Myocyte (in vitro differentiated cells): ENCODE measurements around the gene LEMD3. TPM values are rescaled to one million over a fixed set of nuclear protein-coding genes. Genes with fewer than 3 reads are reported as not detected.

ENCODE experiments used
- DNase-seq: peaks from one replicate; pipeline ENCODE4 v3.0.0-alpha.2; 2012; ENCODE audit warnings: low read depth
- total RNA-seq: library from RNA; depleted of rRNA; stranded (reverse); fragments of >200 nt; gene quantifications from 2 replicates; pipeline ENCODE4 v1.2.3, GENCODE V29; 2014

Gene LEMD3
- total RNA-seq, 1 donor from 2014 or later = 27.9 TPM

- no peak for DNase-seq
Measured at GRCh38 chr12:65204886-65205525, 35.6 kb downstream of the LEMD3 start.

DNA sequence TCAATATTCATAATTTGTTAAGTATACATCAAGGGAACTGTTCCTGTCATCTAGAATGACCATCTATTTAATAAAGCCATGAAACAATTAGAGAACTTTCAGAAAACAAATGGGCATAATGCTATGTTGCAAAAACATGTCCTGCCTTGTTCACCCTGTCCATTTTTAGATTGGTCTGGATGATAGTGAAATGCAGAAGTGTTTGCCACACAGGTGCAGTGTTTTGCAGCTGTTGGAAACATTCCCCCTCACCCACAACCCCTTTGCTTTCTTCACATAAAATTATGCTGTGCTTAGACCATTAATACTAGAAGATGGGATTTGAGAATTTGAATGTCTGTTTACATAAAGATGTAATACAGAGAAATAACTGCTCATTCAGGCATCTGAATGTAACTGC, 36.5 kb downstream of the LEMD3 start:
- peak; percentile 23 for DNase-seq

DNA sequence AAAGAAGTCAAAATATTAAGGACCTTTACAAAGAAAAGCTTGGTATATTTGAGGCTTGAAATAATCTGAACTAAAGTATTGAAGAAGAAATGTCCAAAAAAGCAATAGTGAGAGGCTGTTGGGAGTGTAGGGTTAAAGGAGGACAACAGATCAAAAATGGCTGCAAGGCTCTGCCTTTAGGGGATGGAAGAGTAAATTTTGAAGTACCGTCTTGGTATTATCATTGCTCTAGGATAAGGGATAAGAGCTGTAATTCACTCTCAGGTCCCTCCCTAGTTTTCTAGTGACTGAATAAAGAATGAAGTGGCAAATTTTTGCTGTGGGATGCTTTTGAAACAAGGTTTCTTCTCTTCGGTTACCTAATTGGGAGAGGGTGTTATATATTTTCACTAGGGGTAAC, 38.7 kb downstream of the LEMD3 start:
- no peak for DNase-seq

GRCh38 chr12:65208964-65209654, 39.7 kb downstream of the LEMD3 start:
- DNase-seq = no peak

DNA sequence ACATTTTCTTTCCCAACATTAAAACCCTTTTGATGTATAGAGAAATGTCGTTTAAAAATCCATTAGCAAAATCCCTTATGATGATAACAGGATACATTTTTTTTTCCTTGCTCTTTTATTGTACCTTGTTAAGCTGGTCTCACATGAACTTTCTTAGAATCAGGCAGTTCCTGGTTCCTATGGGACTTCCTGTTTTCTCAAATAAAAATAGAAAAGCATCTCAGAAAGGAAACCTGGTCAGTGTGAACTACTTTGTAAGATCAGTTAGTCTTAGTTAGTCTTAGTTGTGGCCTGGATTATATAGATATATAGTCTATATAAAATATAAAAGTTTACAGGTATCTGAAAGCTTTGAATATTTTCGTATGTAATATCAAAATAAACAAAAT, 40.3 kb downstream of the LEMD3 start:
- DNase-seq = no peak

GRCh38 chr12:65217086-65217485, 47.7 kb downstream of the LEMD3 start:
- DNase-seq = no peak

GRCh38 chr12:65220761-65221160, 51.4 kb downstream of the LEMD3 start:
- DNase-seq = no peak

DNA sequence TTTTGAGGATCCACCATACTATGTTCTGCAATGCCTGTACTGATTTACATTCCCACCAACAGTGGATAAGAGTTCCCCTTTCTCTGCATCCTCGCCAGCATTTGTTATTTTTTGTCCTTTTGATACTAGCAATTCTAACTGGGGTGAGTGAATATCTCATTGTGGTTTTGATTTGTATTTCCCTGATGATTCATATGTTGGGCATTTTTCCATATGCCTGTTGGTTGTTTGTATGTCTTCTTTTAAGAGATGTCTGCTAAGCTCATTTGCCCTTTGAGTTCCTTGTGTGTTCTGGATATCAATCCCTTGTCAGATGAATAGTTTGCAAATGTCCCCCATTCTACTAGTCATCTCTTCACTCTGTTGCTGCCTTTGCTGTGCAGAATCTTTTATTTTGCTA, 60.1 kb downstream of the LEMD3 start:
- DNase-seq = peak; percentile 19

DNA sequence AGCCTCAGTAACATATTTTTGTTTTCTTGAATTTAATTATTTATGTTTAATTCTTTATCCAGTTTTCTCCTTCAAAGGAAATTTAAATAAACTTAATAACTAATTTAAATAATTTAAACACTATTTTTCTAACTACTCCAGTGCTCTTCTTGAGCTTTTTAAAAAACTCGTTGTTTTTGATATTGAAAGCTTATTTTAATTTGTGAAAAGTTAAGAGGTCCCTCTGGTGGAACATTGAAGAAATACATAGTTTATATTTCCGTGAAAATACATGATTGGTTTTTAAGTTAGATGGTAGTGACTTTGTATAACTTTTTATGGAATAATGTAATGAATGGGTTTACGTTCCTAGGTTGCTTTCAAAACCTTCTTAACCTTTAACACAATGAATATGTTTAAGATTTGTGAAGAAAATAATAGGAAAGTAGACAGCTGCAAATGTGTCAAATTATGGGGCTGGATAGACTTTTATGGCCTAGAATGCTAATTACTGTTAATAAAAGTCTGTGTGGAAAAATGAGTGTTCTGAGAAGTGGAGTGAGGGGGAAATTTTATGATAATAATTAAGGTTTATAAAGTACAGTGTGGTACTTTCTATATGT, 63.2 kb downstream of the LEMD3 start:
- peak; percentile 36 for DNase-seq

DNA sequence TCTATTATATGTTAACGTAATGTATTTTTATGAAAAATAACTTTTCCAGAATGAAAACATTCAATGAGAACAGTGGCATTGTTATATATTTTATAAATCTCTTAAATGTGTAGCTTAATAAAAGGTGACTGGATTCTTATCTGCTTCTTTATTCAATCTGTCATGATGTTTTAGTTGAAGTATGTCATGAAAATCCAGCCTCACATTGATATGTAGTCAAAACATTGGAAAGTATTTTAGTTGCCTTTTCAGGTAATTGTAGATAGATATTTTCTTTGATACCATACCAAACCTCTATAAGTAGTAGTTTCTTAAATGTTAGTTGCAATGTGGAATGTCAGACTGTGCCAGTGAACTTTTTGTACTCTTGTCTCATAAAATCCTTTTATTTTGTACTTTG, 67.8 kb downstream of the LEMD3 start:
- DNase-seq = no peak

- DNase-seq = no peak
Measured at GRCh38 chr12:65238609-65239008, 69.2 kb downstream of the LEMD3 start.

DNA sequence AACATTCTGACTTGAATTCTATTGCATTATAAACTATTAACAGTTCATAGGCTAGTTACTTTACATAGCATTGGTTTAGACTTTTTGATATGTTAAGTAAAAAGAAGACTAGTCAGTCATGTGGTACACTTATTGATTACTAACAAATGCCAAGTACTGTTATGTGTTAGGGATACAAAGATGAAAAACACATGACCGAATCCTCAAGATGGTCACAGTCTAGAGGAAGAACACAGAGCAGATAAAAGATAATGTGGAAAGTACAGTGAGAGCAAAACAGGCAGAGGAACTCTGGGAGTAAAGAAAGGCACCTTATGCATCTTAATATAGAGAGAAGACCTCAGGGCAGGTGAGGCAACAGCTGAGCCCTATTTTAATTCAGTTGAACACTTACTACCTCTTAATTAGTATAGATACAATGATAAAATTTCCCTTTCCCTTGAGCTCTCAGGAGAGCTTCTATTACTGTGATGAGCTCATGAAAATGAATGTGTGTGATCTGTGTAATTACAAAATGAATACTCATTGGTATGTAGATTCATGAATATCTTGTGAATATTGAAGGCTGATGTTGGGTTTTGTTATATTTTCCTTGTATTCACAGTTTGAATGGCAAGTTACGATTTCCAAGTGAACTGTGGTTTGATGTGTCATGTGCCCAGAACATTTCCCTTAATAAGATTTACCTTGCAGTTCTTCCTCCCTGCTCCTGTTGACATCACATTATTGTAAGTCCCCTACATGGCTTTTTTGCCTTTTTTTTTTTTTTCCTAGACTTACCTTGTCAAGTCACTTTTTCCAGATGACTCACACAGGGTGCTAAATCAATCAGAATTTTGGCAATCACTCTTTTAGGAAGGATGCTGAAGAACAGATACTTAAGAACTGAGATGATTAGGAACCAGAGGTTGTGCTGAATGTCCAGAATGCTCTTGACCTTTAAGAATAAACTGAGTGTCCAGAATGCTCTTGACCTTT, 79.6 kb downstream of the LEMD3 start:
- DNase-seq = no peak

DNA sequence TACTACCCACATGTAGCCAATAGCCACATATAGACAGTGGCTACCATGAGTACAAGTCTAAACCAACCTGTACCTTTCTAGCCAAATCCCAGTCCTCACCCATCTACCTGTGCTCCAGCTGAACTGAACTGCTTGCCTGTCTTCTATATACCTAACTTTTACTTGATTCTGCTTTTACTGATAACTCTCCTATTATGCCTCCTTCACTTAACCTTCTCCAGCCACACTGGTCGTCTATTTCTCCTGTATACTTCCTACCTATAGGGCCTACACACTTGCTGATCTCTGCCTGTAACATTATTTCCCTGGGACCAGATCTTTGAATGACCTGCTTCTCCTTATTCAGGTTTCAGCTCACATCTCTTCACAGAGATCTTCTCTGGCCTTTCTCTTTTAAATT, 83.1 kb downstream of the LEMD3 start:
- DNase-seq = no peak

- no peak for DNase-seq
Measured at GRCh38 chr12:65257986-65258385, 88.6 kb downstream of the LEMD3 start.

GRCh38 chr12:65259501-65259900, 90.1 kb downstream of the LEMD3 start:
- no peak for DNase-seq

DNA sequence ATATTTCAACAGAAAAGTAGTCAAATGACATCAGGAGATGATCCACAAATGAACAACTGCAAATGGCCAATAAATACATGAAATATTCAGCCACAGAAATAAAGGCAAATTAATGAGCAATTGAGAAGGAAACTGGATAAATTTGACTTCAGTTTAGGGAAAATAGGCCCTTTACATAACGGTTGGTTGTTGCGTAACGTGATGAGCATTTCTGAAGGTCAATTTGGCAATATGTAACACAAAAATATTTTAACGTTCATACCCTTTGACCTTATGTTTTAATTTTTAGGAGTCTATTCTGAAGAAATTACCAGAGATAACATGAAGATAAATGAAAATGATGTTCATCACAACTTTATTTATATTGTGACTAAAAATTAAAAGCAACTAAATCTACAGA, 94.4 kb downstream of the LEMD3 start:
- DNase-seq = no peak

DNA sequence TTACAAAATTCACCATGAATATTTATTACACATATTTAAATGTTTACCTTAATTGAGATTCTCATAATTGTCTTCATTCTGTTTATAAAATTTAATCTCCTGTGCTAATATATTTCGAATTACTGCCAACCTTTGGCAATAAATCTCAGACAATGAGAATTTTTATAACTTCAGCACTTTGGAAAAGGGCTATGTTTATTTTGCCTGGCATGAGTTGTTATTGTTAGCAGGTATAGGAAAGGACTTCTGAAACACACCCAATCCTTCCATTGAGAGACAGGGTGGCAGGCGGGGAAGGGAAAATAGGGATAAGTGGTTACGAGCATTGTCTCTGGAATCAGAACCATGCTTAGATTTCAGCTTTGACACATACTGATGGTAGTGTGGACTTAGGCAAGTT, 97.0 kb downstream of the LEMD3 start:
- no peak for DNase-seq

DNA sequence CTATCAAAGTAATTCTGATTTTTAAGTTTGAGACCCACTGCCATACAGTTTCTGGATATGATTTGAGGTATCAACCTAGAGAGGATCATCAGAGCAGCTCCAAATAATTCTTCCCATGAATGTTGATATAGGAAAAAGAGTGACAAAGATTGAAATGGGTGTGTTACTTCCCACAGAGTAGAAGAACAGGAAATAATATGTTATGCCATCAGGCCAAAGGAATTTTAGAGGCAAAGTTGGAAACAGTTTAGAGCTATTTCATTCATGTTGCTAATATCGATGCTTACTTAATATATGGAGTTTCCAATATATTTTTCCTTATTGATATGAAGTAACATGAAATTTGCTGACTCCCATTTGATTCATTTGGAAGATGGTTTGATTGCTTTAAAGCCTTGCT, 100.2 kb downstream of the LEMD3 start:
- DNase-seq = no peak

DNA sequence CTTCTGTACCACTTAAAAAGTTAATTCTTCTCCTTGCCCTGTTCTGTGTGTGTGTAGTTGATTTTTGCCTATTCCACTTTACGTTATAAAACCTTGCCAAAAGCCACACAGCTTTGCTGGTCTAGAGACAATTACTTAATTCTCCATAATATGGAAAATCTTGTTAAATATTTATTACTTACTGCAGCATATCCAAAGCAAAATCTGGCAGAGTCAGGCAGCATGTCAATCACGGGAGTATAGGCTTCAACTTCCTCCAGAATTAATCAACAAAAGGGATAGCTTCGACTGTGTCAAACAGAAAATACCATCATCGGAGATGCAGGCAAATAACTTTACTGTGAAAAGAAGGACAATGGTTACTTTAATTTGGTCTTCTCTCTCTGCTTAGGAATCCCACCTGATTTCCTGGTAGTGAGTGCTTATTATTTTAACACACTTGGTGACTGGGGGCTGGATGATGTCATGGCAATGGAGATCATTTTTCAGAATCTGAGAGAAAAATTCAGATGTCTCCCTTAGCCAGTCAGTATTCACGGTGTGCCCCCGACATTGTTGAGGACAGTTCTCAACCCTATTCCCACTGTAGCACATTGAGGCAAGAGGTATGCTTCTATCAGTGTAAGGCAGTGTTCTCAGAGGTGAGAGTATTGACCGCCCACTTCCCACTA, 105.4 kb downstream of the LEMD3 start:
- DNase-seq = no peak

DNA sequence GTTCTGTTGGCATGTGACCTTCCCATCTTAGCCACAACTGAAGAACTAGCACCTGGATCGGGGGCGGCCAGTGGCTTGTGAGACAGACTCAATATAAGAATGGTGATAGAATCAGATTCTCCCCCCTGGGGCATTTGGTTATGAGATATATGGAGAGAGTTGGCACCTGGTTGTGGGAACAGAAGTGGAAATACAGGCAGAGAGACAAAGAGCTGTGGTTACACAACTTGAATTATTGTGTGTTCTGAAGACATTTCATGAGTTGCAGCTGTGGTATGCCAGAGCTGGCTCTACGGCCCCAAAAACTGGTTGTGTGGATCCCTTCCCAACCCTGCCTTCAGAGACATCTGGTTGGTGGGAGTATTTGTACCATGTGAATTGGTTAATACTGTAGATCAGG, 106.2 kb downstream of the LEMD3 start:
- DNase-seq = no peak

- DNase-seq = no peak
Measured at GRCh38 chr12:65276916-65277530, 107.6 kb downstream of the LEMD3 start.
